Memory B cell (primary cell): ENCODE data around the gene SCYGR3.
A peak's percentile ranks its signal among the peaks of the same experiment; 100 is the strongest.

ENCODE experiments used
- ATAC-seq: fragments of 150-1000 bp; cut with Tn5 transposase; 2 replicates; pipeline ENCODE4 v1.10.0; 2021; ENCODE audit warnings: low read depth, mild to moderate bottlenecking, moderate library complexity
- DNase-seq, 2 donors: peaks; one replicate each; pipeline ENCODE4 v3.0.0; 2022; ENCODE audit warnings: low spot score in 2 of 2
- H3K27ac Mint-ChIP-seq: one replicate; pipeline ENCODE4 v1.8.0; 2022; ENCODE audit warnings: mild to moderate bottlenecking, moderate library complexity, mixed read lengths
- H3K27me3 Mint-ChIP-seq: one replicate; pipeline ENCODE4 v1.8.0; 2022; ENCODE audit warnings: mixed read lengths
- H3K36me3 Mint-ChIP-seq: one replicate; pipeline ENCODE4 v1.8.0; 2022; ENCODE audit warnings: mild to moderate bottlenecking, mixed read lengths
- H3K4me1 Mint-ChIP-seq: one replicate; pipeline ENCODE4 v1.8.0; 2022; ENCODE audit warnings: mixed read lengths
- H3K4me3 Mint-ChIP-seq: one replicate; pipeline ENCODE4 v1.8.0; 2022; ENCODE audit warnings: mild to moderate bottlenecking, moderate library complexity, mixed read lengths
- H3K9me3 Mint-ChIP-seq: one replicate; pipeline ENCODE4 v1.8.0; 2022; ENCODE audit warnings: mixed read lengths

The SCYGR3 gene

GRCh38 chr2:227614740-227615139, at the start of gene SCYGR3:
Gene SCYGR3, minus strand, starts transcription at chr2:227614840. Its CDS starts 0 bp downstream, at chr2:227614840.
- ATAC-seq: no peak
- Mint-ChIP-seq H3K27ac (no peak within 1 kb of the TSS), H3K27me3 (peaks cover 21% of the 10 kb centered on the region)

GRCh38 chr2:227661827-227662226, 47.2 kb upstream of the SCYGR3 start:
- no peaks in the 10 kb centered on the region for H3K36me3 Mint-ChIP-seq
- DNase-seq (no peak), ATAC-seq (no peak)
- H3K27me3 Mint-ChIP-seq: peaks cover 5% of the 10 kb centered on the region
- no peaks in the 10 kb centered on the region for H3K9me3 Mint-ChIP-seq
- no peaks in the 10 kb centered on the region for H3K4me1 Mint-ChIP-seq
- no peak overlapping the region for H3K27ac Mint-ChIP-seq
- H3K4me3 Mint-ChIP-seq: no peak overlapping the region

More at GRCh38 chr2:227614740-227615139, at the start of gene SCYGR3:
- Mint-ChIP-seq H3K9me3 (no peaks in the 10 kb centered on the region), H3K4me1 (peaks cover 3% of the 10 kb centered on the region), H3K36me3 (no peaks in the 10 kb centered on the region), H3K4me3 (no peak within 1 kb of the TSS)
- no peak for DNase-seq

- no peak for ATAC-seq
- H3K9me3 Mint-ChIP-seq: no peaks in the 10 kb centered on the region
- peaks cover 5% of the 10 kb centered on the region for H3K27me3 Mint-ChIP-seq
- H3K4me3 Mint-ChIP-seq: no peak overlapping the region
- no peak for DNase-seq
- no peaks in the 10 kb centered on the region for H3K36me3 Mint-ChIP-seq
- no peak overlapping the region for H3K27ac Mint-ChIP-seq
- H3K4me1 Mint-ChIP-seq: no peaks in the 10 kb centered on the region
These were observed 46.5 kb upstream of the SCYGR3 start for GRCh38 chr2:227661025-227661649.

- DNase-seq (no peak), ATAC-seq (no peak)
These were observed 42.7 kb upstream of the SCYGR3 start for GRCh38 chr2:227657199-227657845.

GRCh38 chr2:227655454-227655853, 40.8 kb upstream of the SCYGR3 start:
- no peak for DNase-seq
- Mint-ChIP-seq H3K27me3 (peaks cover 2% of the 10 kb centered on the region), H3K4me1 (no peaks in the 10 kb centered on the region), H3K4me3 (no peak overlapping the region), H3K27ac (no peak overlapping the region), H3K9me3 (no peaks in the 10 kb centered on the region), H3K36me3 (no peaks in the 10 kb centered on the region)
- ATAC-seq: no peak

More at GRCh38 chr2:227657199-227657845, 42.7 kb upstream of the SCYGR3 start:
- no peak overlapping the region for H3K4me3 Mint-ChIP-seq
- no peaks in the 10 kb centered on the region for H3K4me1 Mint-ChIP-seq
- H3K27me3 Mint-ChIP-seq: peaks cover 5% of the 10 kb centered on the region
- H3K36me3 Mint-ChIP-seq: no peaks in the 10 kb centered on the region
- no peaks in the 10 kb centered on the region for H3K9me3 Mint-ChIP-seq
- no peak overlapping the region for H3K27ac Mint-ChIP-seq

- Mint-ChIP-seq H3K27ac (no peak overlapping the region), H3K27me3 (peaks cover 7% of the 10 kb centered on the region), H3K36me3 (no peaks in the 10 kb centered on the region)
These were observed 39.8 kb upstream of the SCYGR3 start for GRCh38 chr2:227654426-227654825.

GRCh38 chr2:227653419-227653818, 38.8 kb upstream of the SCYGR3 start:
- H3K4me3 Mint-ChIP-seq: no peak overlapping the region
- H3K4me1 Mint-ChIP-seq: no peaks in the 10 kb centered on the region
- DNase-seq (no peak), ATAC-seq (no peak)
- H3K36me3 Mint-ChIP-seq: no peaks in the 10 kb centered on the region
- H3K9me3 Mint-ChIP-seq: no peaks in the 10 kb centered on the region
- H3K27me3 Mint-ChIP-seq: peaks cover 7% of the 10 kb centered on the region
- no peak overlapping the region for H3K27ac Mint-ChIP-seq

More at GRCh38 chr2:227654426-227654825, 39.8 kb upstream of the SCYGR3 start:
- Mint-ChIP-seq H3K9me3 (no peaks in the 10 kb centered on the region), H3K4me1 (no peaks in the 10 kb centered on the region), H3K4me3 (no peak overlapping the region)
- no peak for ATAC-seq
- no peak for DNase-seq

- Mint-ChIP-seq H3K36me3 (no peaks in the 10 kb centered on the region), H3K9me3 (no peaks in the 10 kb centered on the region), H3K27ac (no peak overlapping the region), H3K4me1 (no peaks in the 10 kb centered on the region), H3K27me3 (peaks cover 6% of the 10 kb centered on the region), H3K4me3 (no peak overlapping the region)
- no peak for ATAC-seq
- DNase-seq: no peak
These were observed 29.4 kb upstream of the SCYGR3 start for GRCh38 chr2:227643990-227644551.

- H3K9me3 Mint-ChIP-seq: no peaks in the 10 kb centered on the region
- no peaks in the 10 kb centered on the region for H3K36me3 Mint-ChIP-seq
- no peaks in the 10 kb centered on the region for H3K4me1 Mint-ChIP-seq
- H3K27me3 Mint-ChIP-seq: peaks cover 3% of the 10 kb centered on the region
- H3K27ac Mint-ChIP-seq: no peak overlapping the region
- no peak for ATAC-seq
- no peak for DNase-seq
- no peak overlapping the region for H3K4me3 Mint-ChIP-seq
These were observed 28.0 kb upstream of the SCYGR3 start for GRCh38 chr2:227642656-227643055.

- no peak for ATAC-seq
- Mint-ChIP-seq H3K27ac (no peak overlapping the region), H3K27me3 (peaks cover 2% of the 10 kb centered on the region)
These were observed 19.6 kb upstream of the SCYGR3 start for GRCh38 chr2:227634201-227634600.

GRCh38 chr2:227632827-227633226, 18.2 kb upstream of the SCYGR3 start:
- Mint-ChIP-seq H3K9me3 (no peaks in the 10 kb centered on the region), H3K27me3 (peaks cover 2% of the 10 kb centered on the region), H3K4me1 (no peaks in the 10 kb centered on the region), H3K27ac (no peak overlapping the region), H3K4me3 (no peak overlapping the region), H3K36me3 (no peaks in the 10 kb centered on the region)
- DNase-seq (no peak), ATAC-seq (no peak)

More at GRCh38 chr2:227634201-227634600, 19.6 kb upstream of the SCYGR3 start:
- H3K4me3 Mint-ChIP-seq: no peak overlapping the region
- no peaks in the 10 kb centered on the region for H3K4me1 Mint-ChIP-seq
- H3K9me3 Mint-ChIP-seq: no peaks in the 10 kb centered on the region
- no peaks in the 10 kb centered on the region for H3K36me3 Mint-ChIP-seq
- DNase-seq: no peak

- DNase-seq: no peak
- ATAC-seq: no peak
- no peaks in the 10 kb centered on the region for H3K4me1 Mint-ChIP-seq
- no peak overlapping the region for H3K4me3 Mint-ChIP-seq
- H3K27ac Mint-ChIP-seq: no peak overlapping the region
- no peaks in the 10 kb centered on the region for H3K36me3 Mint-ChIP-seq
- H3K27me3 Mint-ChIP-seq: peaks cover 2% of the 10 kb centered on the region
- no peaks in the 10 kb centered on the region for H3K9me3 Mint-ChIP-seq
These were observed 15.7 kb upstream of the SCYGR3 start for GRCh38 chr2:227630322-227630721.

- Mint-ChIP-seq H3K27ac (no peak overlapping the region), H3K4me3 (no peak overlapping the region), H3K9me3 (no peaks in the 10 kb centered on the region), H3K27me3 (peaks cover 3% of the 10 kb centered on the region), H3K4me1 (no peaks in the 10 kb centered on the region), H3K36me3 (no peaks in the 10 kb centered on the region)
- ATAC-seq: no peak
- no peak for DNase-seq
These were observed 14.8 kb upstream of the SCYGR3 start for GRCh38 chr2:227629435-227629834.

- ATAC-seq: peak; percentile 22
These were observed 13.1 kb upstream of the SCYGR3 start for GRCh38 chr2:227627769-227628168.

More at GRCh38 chr2:227627769-227628168, 13.1 kb upstream of the SCYGR3 start:
- no peak overlapping the region for H3K27ac Mint-ChIP-seq
- no peak overlapping the region for H3K4me3 Mint-ChIP-seq
- peaks cover 4% of the 10 kb centered on the region for H3K27me3 Mint-ChIP-seq
- H3K36me3 Mint-ChIP-seq: no peaks in the 10 kb centered on the region
- peaks cover under 1% of the 10 kb centered on the region for H3K9me3 Mint-ChIP-seq
- H3K4me1 Mint-ChIP-seq: no peaks in the 10 kb centered on the region
- DNase-seq: no peak
